Transverse colon (tissue), 4 donors: ENCODE results near the gene RELL1.

Experiments used
- EP300 ChIP-seq: sonication (generic); formaldehyde crosslinking; IDR thresholded peaks from one replicate; pipeline ENCODE4 v1.6.1; 2017; ENCODE audit warnings: antibody characterized with exemption, low read depth
- POLR2A ChIP-seq: fragments of 450-650 bp; IDR thresholded peaks from one replicate; pipeline ENCODE4 v1.6.1; 2016; ENCODE audit warnings: antibody characterized with exemption, mild to moderate bottlenecking, moderate library complexity
- POLR2AphosphoS5 ChIP-seq, 3 donors: sonication (generic); formaldehyde crosslinking; IDR thresholded peaks; one replicate each; pipeline ENCODE4 v1.6.1; 2016; ENCODE audit warnings: antibody characterized with exemption in 3 of 3
- TF ChIP-seq, protein P1 (sequence below), 5 experiments: fragments of 200-600 bp in 3 of 5; fragments of 450-650 bp in 2 of 5; sonication (generic) in 3 of 5; IDR thresholded peaks; 1 replicate in 2 of 5; 2 replicates in 3 of 5; pipeline ENCODE4 v1.5.1; 2016 to 2017; ENCODE audit warnings: antibody characterized with exemption in 5 of 5, inconsistent platforms in 3 of 5, mild to moderate bottlenecking in 2 of 5, moderate library complexity in 1 of 5

DNA sequence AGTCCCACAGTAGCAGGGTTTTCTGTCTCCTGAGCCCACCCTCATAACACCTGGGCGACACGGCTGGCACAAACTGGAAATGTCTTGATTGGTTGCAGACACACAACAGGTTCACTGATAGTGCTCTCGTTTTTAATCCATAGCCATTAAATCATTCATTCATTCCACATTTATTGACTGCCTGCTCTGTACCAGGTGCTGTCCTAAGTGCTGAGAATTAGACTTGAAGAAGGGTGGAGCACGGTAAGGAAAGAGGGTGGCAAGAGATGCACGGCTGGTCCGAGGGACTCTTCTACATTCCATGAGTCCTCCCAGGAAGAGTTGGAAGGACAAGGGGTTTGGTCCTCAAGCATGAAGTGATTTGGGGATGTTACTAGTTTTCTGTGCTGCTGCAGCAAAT is 100.0 kb downstream of the RELL1 start:
- no peak for TF ChIP-seq EP300
- TF ChIP-seq, protein P1, sequence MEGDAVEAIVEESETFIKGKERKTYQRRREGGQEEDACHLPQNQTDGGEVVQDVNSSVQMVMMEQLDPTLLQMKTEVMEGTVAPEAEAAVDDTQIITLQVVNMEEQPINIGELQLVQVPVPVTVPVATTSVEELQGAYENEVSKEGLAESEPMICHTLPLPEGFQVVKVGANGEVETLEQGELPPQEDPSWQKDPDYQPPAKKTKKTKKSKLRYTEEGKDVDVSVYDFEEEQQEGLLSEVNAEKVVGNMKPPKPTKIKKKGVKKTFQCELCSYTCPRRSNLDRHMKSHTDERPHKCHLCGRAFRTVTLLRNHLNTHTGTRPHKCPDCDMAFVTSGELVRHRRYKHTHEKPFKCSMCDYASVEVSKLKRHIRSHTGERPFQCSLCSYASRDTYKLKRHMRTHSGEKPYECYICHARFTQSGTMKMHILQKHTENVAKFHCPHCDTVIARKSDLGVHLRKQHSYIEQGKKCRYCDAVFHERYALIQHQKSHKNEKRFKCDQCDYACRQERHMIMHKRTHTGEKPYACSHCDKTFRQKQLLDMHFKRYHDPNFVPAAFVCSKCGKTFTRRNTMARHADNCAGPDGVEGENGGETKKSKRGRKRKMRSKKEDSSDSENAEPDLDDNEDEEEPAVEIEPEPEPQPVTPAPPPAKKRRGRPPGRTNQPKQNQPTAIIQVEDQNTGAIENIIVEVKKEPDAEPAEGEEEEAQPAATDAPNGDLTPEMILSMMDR (IDR thresholded peaks at IDR 0.05) = no peak
- no peak for TF ChIP-seq POLR2AphosphoS5 (IDR thresholded peaks at IDR 0.05)
- TF ChIP-seq POLR2A = no peak
